Natural killer cell (primary cell): ENCODE measurements around the gene WIZ. TPM values are rescaled to one million over a fixed set of nuclear protein-coding genes. Genes with fewer than 3 reads are reported as not detected.

Experiments used
- ATAC-seq, 3 donors: fragments of 150-1000 bp in 2 of 3; fragments of 200-7000 bp in 1 of 3; cut with Tn5 transposase; 1 replicate in 1 of 3; 2 replicates in 2 of 3; pipeline ENCODE4 v1.10.0; 2021; ENCODE audit warnings: mild to moderate bottlenecking in 2 of 3, moderate library complexity in 2 of 3
- DNase-seq, 2 donors: peaks; one replicate each; pipeline versions ENCODE4 v3.0.0 to v3.0.0-alpha.2; 2013 to 2021; ENCODE audit warnings: mixed read lengths in 1 of 2
- H3K27ac ChIP-seq: one replicate; pipeline ENCODE4 v1.5.1; 2013; ENCODE audit warnings: mild to moderate bottlenecking, low read length
- H3K27me3 ChIP-seq: one replicate; pipeline ENCODE4 v1.6.1; 2013; ENCODE audit warnings: low read length; ENCODE audit not compliant: control insufficient read depth, insufficient read depth
- H3K36me3 ChIP-seq: one replicate; pipeline ENCODE4 v1.6.1; 2013; ENCODE audit warnings: low read length; ENCODE audit not compliant: control insufficient read depth, insufficient read depth
- H3K4me1 ChIP-seq: one replicate; pipeline ENCODE4 v1.6.1; 2013; ENCODE audit warnings: low read length; ENCODE audit not compliant: control insufficient read depth, insufficient read depth
- H3K4me3 ChIP-seq: one replicate; pipeline ENCODE4 v1.5.1; 2013; ENCODE audit warnings: low read length
- H3K9me3 ChIP-seq: one replicate; pipeline ENCODE4 v1.6.1; 2013; ENCODE audit warnings: low read length; ENCODE audit not compliant: control insufficient read depth, insufficient read depth
- H3K27ac Mint-ChIP-seq, 2 donors: one replicate each; pipeline ENCODE4 v1.8.0; 2022; ENCODE audit warnings: mild to moderate bottlenecking in 2 of 2, mixed read lengths in 2 of 2, moderate library complexity in 1 of 2
- H3K27me3 Mint-ChIP-seq, 2 donors: one replicate each; pipeline ENCODE4 v1.8.0; 2022; ENCODE audit warnings: low read depth in 2 of 2, mixed read lengths in 2 of 2
- H3K36me3 Mint-ChIP-seq: one replicate; pipeline ENCODE4 v1.8.0; 2022; ENCODE audit warnings: mixed read lengths
- H3K4me1 Mint-ChIP-seq, 2 donors: one replicate each; pipeline ENCODE4 v1.8.0; 2022; ENCODE audit warnings: mixed read lengths in 2 of 2
- H3K4me3 Mint-ChIP-seq: one replicate; pipeline ENCODE4 v1.8.0; 2022; ENCODE audit warnings: mild to moderate bottlenecking, moderate library complexity, mixed read lengths
- H3K9me3 Mint-ChIP-seq, 2 donors: one replicate each; pipeline ENCODE4 v1.8.0; 2022; ENCODE audit warnings: mixed read lengths in 2 of 2
- CTCF ChIP-seq: fragments of 200-600 bp; IDR thresholded peaks from one replicate; pipeline ENCODE4 v1.8.0; 2022; ENCODE audit warnings: antibody characterized with exemption
- WGBS: methylation state at CpG from one replicate; pipeline ENCODE4 v1.1.7; 2013; ENCODE audit warnings: missing lambda C conversion rate; ENCODE audit not compliant: insufficient coverage; 5-methylcytosine and 5-hydroxymethylcytosine counted together
- intact Hi-C: fragments of 100-400 bp; cut with micrococcal nuclease; formaldehyde crosslinking; loops from one replicate; pipeline ENCODE4 v1.14.2; 2022
- total RNA-seq, 4 donors: library from RNA; stranded (reverse); fragments of 120-200 nt in 1 of 4; gene quantifications; one replicate each; pipeline versions ENCODE4 v1.2.3 to v1.2.4, GENCODE V29; 2013 to 2022

Gene WIZ
- total RNA-seq, 3 donors from 2014 or later (not counting 1 experiment from before 2014, with no cell fraction given): 24.3 to 29.3 (median 24.4) TPM

GRCh38 chr19:15418579-15419412, 31.0 kb downstream of the WIZ start, which contains the start of gene AKAP8L:
AKAP8L (minus strand) TSS chr19:15418988; CDS start chr19:15418923, 65 bp downstream.
- peak within 1 kb of the TSS; percentile 95 for H3K4me3 Mint-ChIP-seq
- WGBS: 0% methylated on average over 61 of the region's 61 CpGs
- Histone ChIP-seq H3K27ac (peak within 1 kb of the TSS; percentile 50), H3K9me3 (no peaks in the 10 kb centered on the region), H3K4me1 (peaks cover 25% of the 10 kb centered on the region), H3K27me3 (no peaks in the 10 kb centered on the region), H3K36me3 (peaks cover 13% of the 10 kb centered on the region), H3K4me3 (peak within 1 kb of the TSS; percentile 86)
- H3K4me1 Mint-ChIP-seq: peaks cover 42 to 45% of the 10 kb centered on the region in 2 donors
- DNase-seq (peak; percentile 99), ATAC-seq (peak; percentile 91 to 98 (median 93))
- intact Hi-C loops: loop anchor here (1.0 kb wide), 4 partner anchors 39 to 138 kb away; partner anchors contain the start of genes AKAP8 and RASAL3
- peak; percentile 81 for TF ChIP-seq CTCF
- no peaks in the 10 kb centered on the region for H3K27me3 Mint-ChIP-seq
- no peaks in the 10 kb centered on the region for H3K9me3 Mint-ChIP-seq
- H3K27ac Mint-ChIP-seq: peak within 1 kb of the TSS; percentile 91 to 98
- H3K36me3 Mint-ChIP-seq: no peaks in the 10 kb centered on the region

- Mint-ChIP-seq H3K4me1 (peaks cover 42 to 45% of the 10 kb centered on the region in 2 donors), H3K36me3 (no peaks in the 10 kb centered on the region), H3K27ac (peak overlapping the region; percentile 91 to 98), H3K4me3 (peak overlapping the region; percentile 95), H3K27me3 (no peaks in the 10 kb centered on the region), H3K9me3 (no peaks in the 10 kb centered on the region)
- intact Hi-C loops: no loop called here
- under 1% methylated on average over 15 of the region's 16 CpGs for WGBS
- Histone ChIP-seq H3K27ac (peak overlapping the region; percentile 50), H3K9me3 (no peaks in the 10 kb centered on the region), H3K36me3 (peaks cover 7% of the 10 kb centered on the region), H3K4me1 (peaks cover 28% of the 10 kb centered on the region), H3K4me3 (peak overlapping the region; percentile 86), H3K27me3 (no peaks in the 10 kb centered on the region)
- TF ChIP-seq CTCF: no peak
- ATAC-seq (no peak), DNase-seq (no peak)
Measured at GRCh38 chr19:15418231-15418578, 31.6 kb downstream of the WIZ start.

- Histone ChIP-seq H3K36me3 (peaks cover 2% of the 10 kb centered on the region), H3K9me3 (no peaks in the 10 kb centered on the region), H3K27me3 (no peaks in the 10 kb centered on the region), H3K4me3 (peak overlapping the region; percentile 86), H3K4me1 (peaks cover 28% of the 10 kb centered on the region), H3K27ac (peak overlapping the region; percentile 50)
- ATAC-seq (no peak), DNase-seq (no peak)
- no peaks in the 10 kb centered on the region for H3K36me3 Mint-ChIP-seq
- no peaks in the 10 kb centered on the region for H3K9me3 Mint-ChIP-seq
- 11% methylated on average over 9 of the region's 9 CpGs for WGBS
- H3K4me3 Mint-ChIP-seq: peak overlapping the region; percentile 95
- intact Hi-C loops: no loop called here
- peaks cover 46 to 50% of the 10 kb centered on the region in 2 donors for H3K4me1 Mint-ChIP-seq
- peak overlapping the region; percentile 91 to 98 for H3K27ac Mint-ChIP-seq
- H3K27me3 Mint-ChIP-seq: no peaks in the 10 kb centered on the region
- no peak for TF ChIP-seq CTCF
Measured at GRCh38 chr19:15417699-15418098, 32.1 kb downstream of the WIZ start.
